Measurements from ENCODE around the gene SLC15A3. TPM values are rescaled to one million over a fixed set of nuclear protein-coding genes. Genes with fewer than 3 reads are reported as not detected.

SLC15A3 gene
- total and polyA plus RNA-seq, 2 donors (not counting 1 experiment from before 2014, with no cell fraction given) = 10.5 to 29.9 TPM

- Histone ChIP-seq H3K79me2 (ENCODE audit: control insufficient read depth, insufficient read depth, low read length) (peaks cover 18% of the 10 kb centered on the region), H3K4me1 (ENCODE audit: control insufficient read depth, extremely low read depth, insufficient read depth, low read length) (peaks cover 7% of the 10 kb centered on the region), H3K27me3 (ENCODE audit: control insufficient read depth, insufficient read depth, low read length) (peaks cover 14% of the 10 kb centered on the region), H3K4me2 (ENCODE audit: extremely low read depth, insufficient read depth, low read length) (peak within 1 kb of the TSS; percentile 99), H3K36me3 (ENCODE audit: control insufficient read depth, insufficient read depth, low read length) (no peaks in the 10 kb centered on the region), H3K9me3 (ENCODE audit: control insufficient read depth, insufficient read depth, low read depth, low read length) (no peaks in the 10 kb centered on the region), H3K4me3 (replicated peaks in 1 of 4; ENCODE audit: control extremely low read depth in 1 of 4, insufficient read depth in 1 of 4, low read depth in 3 of 4, low read length in 4 of 4) (peak within 1 kb of the TSS; percentile 78 to 88 (median 84)), H2AFZ (ENCODE audit: low read length) (peak within 1 kb of the TSS; percentile 96), H3K9ac (ENCODE audit: insufficient read depth, low read length) (peak within 1 kb of the TSS; percentile 82), H3K27ac (ENCODE audit: insufficient read depth, low read length) (peak within 1 kb of the TSS; percentile 88), H4K20me1 (ENCODE audit: control insufficient read depth, extremely low read depth, insufficient read depth, low read length) (no peaks in the 10 kb centered on the region)
- TF ChIP-seq CTCF (conservative IDR thresholded peaks at IDR 0.05 in 1 of 2, IDR thresholded peaks at IDR 0.05 in 1 of 2; ENCODE audit: low read depth in 1 of 2, low read length in 2 of 2) (no peak), EZH2 (IDR thresholded peaks at IDR 0.05; ENCODE audit: low read length, missing control alignments) (no peak)
- peak; percentile 84 to 90 for DNase-seq (ENCODE audit: low read depth in 2 of 2)
Measured at GRCh38 chr11:60913793-60914632, 38.0 kb downstream of the SLC15A3 start, which contains the start of gene TMEM109. Gene TMEM109 (plus strand): TSS chr11:60914158. CDS start chr11:60919694, 5,536 bp downstream.

GRCh38 chr11:60912851-60913528 lies 39.0 kb downstream of the SLC15A3 start:
- no peak for TF ChIP-seq EZH2 (IDR thresholded peaks at IDR 0.05; ENCODE audit: low read length, missing control alignments)
- TF ChIP-seq CTCF (conservative IDR thresholded peaks at IDR 0.05 in 1 of 2, IDR thresholded peaks at IDR 0.05 in 1 of 2; ENCODE audit: low read depth in 1 of 2, low read length in 2 of 2) = no peak
- peak overlapping the region in 3 of 4 experiments; percentile 84 to 88 (median 84) for H3K4me3 ChIP-seq (replicated peaks in 1 of 4; ENCODE audit: control extremely low read depth in 1 of 4, insufficient read depth in 1 of 4, low read depth in 3 of 4, low read length in 4 of 4)

GRCh38 chr11:60912223-60912850 lies 39.6 kb downstream of the SLC15A3 start:
- H2AFZ ChIP-seq (ENCODE audit: low read length) = no peak overlapping the region
- TF ChIP-seq EZH2 (IDR thresholded peaks at IDR 0.05; ENCODE audit: low read length, missing control alignments) = no peak
- H3K9me3 ChIP-seq (ENCODE audit: control insufficient read depth, insufficient read depth, low read depth, low read length) = no peaks in the 10 kb centered on the region
- no peaks in the 10 kb centered on the region for H3K36me3 ChIP-seq (ENCODE audit: control insufficient read depth, insufficient read depth, low read length)
- H3K4me2 ChIP-seq (ENCODE audit: extremely low read depth, insufficient read depth, low read length) = no peak overlapping the region
- H3K27ac ChIP-seq (ENCODE audit: insufficient read depth, low read length) = no peak overlapping the region
- no peak for DNase-seq (ENCODE audit: low read depth in 2 of 2)
- no peak overlapping the region for H3K9ac ChIP-seq (ENCODE audit: insufficient read depth, low read length)
- no peaks in the 10 kb centered on the region for H4K20me1 ChIP-seq (ENCODE audit: control insufficient read depth, extremely low read depth, insufficient read depth, low read length)
- peaks cover 13% of the 10 kb centered on the region for H3K79me2 ChIP-seq (ENCODE audit: control insufficient read depth, insufficient read depth, low read length)
- H3K4me1 ChIP-seq (ENCODE audit: control insufficient read depth, extremely low read depth, insufficient read depth, low read length) = peaks cover 5% of the 10 kb centered on the region
- no peak overlapping the region for H3K4me3 ChIP-seq (replicated peaks in 1 of 4; ENCODE audit: control extremely low read depth in 1 of 4, insufficient read depth in 1 of 4, low read depth in 3 of 4, low read length in 4 of 4)
- H3K27me3 ChIP-seq (ENCODE audit: control insufficient read depth, insufficient read depth, low read length) = peaks cover 14% of the 10 kb centered on the region

More at GRCh38 chr11:60912851-60913528, 39.0 kb downstream of the SLC15A3 start:
- H3K27ac ChIP-seq (ENCODE audit: insufficient read depth, low read length) = no peak overlapping the region
- no peaks in the 10 kb centered on the region for H3K9me3 ChIP-seq (ENCODE audit: control insufficient read depth, insufficient read depth, low read depth, low read length)
- H3K36me3 ChIP-seq (ENCODE audit: control insufficient read depth, insufficient read depth, low read length) = no peaks in the 10 kb centered on the region
- DNase-seq (ENCODE audit: low read depth in 2 of 2) = no peak
- H3K79me2 ChIP-seq (ENCODE audit: control insufficient read depth, insufficient read depth, low read length) = peaks cover 13% of the 10 kb centered on the region
- H2AFZ ChIP-seq (ENCODE audit: low read length) = peak overlapping the region; percentile 96
- peaks cover 14% of the 10 kb centered on the region for H3K27me3 ChIP-seq (ENCODE audit: control insufficient read depth, insufficient read depth, low read length)
- H3K4me2 ChIP-seq (ENCODE audit: extremely low read depth, insufficient read depth, low read length) = peak overlapping the region; percentile 99
- H4K20me1 ChIP-seq (ENCODE audit: control insufficient read depth, extremely low read depth, insufficient read depth, low read length) = no peaks in the 10 kb centered on the region
- H3K4me1 ChIP-seq (ENCODE audit: control insufficient read depth, extremely low read depth, insufficient read depth, low read length) = peaks cover 5% of the 10 kb centered on the region
- H3K9ac ChIP-seq (ENCODE audit: insufficient read depth, low read length) = no peak overlapping the region
